NCI-H510A (cell line): ENCODE data around the gene ZC3H8.
"Not testable (repeated sequence)": the region's sequence is repeated elsewhere in the genome, so short reads cannot be mapped to it uniquely, and the experiment has no call there.

Source experiments
- DNase-seq: peaks from one replicate; lab custom pipeline; 2025; lab: John Stamatoyannopoulos, UW

Gene ZC3H8

DNA sequence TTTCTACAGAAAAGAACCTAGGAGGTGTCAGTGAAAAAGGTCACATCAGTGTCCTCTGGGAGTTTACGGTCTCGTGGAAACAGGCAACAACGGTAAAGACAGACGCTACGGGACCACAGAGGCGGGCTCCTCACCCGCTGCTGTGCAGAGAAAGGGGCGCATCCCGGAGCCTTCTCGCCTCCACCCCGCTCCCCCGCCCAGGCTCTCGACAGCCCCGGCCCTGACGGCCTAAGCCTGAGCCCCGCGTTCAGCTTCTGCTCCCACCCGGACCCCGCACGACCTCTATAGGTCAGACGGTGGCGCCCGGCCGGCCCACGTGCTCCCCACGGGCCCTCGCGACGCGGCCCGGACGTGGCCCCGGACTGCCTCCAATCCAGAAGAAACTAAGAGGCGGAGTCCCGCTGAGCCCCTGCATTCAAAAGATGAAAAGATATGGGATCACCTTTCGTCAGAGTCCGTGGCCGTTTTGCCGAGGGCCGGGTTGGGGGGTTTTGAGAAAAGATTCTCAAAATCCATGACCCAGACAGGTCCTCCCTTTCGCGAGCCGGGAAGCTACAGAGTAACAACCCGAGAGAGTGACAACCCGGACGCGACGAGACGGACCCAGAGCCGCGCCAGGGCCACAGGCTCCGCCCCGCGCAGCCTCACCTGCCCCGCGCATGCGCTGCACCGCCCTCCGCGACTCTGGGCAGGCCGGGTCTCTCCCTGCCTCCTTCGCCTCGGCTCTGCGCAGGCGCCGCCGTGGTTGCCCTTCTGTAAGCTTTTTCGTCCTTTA lies at the start of gene ZC3H8:
ZC3H8 (minus strand) TSS at position 577 of the 775 bp plus-strand sequence; CDS start at position 516, 61 bp downstream.
- DNase-seq = peak; percentile 77

DNA sequence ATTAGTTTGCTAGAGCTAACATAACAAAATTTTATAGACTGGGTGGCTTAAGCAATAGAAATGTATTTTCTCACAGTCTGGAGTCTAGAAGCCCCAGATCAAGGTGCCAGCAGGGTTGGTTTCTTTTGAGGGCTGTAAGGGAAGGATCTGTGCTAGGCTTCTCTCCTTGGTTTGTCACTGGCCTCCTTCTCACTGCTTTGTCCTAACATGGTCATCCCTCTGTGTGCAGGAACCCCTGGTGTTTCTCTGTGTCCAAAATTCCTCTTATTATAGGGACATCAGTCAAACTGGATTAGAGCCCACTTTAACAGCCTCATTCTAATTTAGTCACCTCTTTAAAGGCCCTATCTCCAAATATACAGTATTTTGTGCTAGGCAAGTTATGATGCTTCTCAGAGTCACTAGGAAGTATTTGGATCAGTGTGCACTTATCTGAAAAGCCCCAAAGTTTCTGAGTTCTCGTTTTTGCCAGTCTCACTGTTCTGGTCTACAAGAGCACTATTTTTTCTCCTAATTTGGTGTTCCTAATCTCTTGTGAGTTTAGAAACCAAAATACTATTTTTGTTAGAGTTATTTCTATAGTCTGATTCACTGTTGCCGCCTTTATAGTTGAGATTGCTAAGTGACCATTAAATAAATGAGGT lies 49.6 kb upstream of the ZC3H8 start:
- DNase-seq = no peak

DNA sequence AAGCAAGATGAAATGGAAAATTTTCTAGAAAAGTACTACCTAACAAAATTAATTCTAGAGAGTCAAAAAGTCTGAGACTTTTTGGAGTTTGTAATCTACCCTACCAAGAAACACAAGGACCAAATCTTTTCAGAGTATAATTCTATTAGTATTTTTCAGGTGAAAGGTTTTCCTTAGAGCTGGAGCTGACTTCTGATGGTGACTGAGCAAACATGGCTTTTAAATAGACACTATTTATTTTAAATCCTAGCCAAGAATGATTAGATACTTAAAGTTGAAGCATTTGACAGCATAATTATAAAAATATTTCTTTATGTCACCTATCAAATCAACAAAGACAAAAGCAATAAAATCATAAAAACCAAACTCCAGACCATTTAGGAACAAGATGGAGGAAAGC lies 47.1 kb upstream of the ZC3H8 start:
- DNase-seq = no peak

DNA sequence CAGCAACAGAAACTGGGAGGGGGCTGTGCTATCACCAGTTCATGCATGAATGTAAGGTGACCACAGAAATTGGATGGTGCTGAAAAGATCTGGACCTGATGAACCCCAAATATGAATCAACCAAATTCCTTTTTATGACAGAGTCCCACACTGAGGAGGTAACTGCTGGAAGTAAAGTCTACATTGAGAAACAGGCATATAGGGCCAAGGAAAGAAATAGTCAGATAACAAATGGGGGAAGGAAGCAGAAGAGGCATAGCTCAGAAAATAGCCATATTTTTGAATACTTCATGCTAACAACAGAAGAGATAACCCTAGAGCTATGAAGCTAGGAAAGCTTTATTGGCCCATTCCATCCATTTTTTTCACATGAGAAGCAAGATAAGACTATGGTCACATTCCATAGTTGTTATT lies 46.3 kb upstream of the ZC3H8 start:
- no peak for DNase-seq

DNA sequence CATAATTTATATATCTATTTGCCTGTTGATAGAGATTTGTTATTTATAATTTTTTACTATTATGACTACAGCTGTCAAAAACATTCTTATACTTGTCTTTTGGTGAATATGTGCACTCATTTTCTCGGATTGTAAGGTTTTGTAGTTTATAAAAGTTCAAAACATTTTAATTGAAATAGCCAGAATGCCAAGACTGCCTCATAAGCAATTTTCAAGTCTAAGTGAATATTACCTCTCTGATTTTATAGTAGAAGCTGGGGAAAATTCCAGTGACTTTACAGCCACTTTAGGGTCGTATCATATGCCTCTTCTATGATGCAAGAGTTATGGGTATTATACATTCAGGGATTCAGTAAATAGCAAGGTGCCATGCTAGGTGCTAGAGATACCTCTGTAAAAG lies 41.6 kb upstream of the ZC3H8 start:
- no peak for DNase-seq

DNA sequence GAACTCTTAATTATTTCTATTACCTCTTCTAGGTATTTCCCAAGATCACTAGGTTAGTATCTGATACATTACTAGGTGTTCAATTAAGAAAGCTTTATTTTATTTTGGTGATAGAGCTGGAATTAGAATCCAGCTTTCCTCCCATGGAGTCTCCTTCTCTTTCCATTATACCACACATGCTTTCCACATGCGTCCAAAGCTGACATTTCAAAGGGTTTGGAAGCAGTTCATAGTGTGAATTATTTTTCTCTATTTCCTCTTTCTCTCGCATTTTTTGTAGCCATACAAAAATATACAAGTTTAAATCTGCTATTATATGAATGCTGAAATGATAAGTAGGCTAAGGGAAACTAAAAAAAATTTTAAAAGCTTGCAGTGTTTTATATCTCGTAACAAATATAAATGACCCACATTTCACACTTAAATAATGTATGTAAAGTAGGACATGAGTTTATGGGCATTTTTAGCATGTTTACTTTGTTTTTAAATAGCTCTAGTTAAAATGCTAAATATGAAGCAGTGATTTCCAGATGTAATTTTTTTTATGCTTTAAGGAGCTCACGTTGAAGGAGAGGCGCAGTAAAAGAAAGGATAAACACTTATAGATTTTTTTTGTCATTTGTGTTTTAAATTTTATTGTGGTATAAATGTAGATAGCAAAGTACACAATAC lies 40.7 kb upstream of the ZC3H8 start:
- DNase-seq = no peak

DNA sequence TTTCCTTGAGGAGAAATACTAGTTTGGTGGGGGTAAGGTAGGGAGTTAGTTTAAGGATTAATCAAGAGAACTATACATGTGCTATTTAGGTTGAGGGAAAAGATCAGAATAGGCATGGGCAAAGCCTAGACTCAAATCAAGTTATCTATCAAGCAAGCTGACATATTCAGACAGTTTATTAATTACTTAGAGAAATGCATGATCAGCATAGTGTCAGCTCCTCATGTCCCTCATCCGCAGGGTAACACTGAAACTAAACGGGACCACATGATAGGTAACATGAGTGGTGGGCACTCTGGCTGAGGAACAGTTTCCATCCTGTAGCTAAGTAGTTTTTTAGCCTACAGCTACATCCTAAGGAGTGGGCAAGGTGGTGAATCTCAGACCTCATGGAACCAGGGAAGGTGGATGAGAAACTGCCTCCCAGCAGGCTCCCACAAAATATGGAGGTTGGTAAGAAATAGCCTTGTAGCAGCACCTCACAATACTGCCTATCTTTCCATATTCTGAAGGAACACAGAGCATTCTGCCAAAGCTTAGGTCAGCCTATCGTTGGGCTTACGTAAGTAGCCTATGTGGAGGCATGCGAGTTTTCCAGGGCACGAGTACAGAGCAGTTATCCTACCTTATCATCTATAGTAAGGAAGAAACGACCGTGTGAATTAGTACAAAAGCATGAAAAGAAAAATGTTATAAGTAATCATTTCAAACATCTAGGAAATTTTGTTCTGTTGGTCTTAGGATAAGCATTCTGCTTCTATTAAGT lies 39.0 kb upstream of the ZC3H8 start:
- no peak for DNase-seq

DNA sequence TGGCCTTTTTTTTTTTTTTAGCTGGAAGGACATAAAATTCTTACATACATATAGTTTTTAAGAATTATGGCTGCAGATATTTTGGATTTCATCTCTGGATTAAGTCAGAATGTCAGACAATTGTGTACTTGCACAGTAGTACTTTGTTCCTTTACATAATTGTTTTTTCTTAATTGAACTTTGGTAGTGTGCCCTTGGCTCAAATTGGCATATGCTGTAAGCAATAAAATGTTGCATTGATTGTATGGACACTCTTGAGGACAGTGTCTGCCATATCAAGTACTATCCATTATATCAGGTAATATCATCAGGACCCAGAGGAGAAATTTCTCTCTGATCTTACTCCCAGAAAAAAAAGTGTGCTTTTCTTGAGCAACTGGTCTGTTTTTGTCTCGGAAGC lies 35.8 kb upstream of the ZC3H8 start:
- DNase-seq = no peak

DNA sequence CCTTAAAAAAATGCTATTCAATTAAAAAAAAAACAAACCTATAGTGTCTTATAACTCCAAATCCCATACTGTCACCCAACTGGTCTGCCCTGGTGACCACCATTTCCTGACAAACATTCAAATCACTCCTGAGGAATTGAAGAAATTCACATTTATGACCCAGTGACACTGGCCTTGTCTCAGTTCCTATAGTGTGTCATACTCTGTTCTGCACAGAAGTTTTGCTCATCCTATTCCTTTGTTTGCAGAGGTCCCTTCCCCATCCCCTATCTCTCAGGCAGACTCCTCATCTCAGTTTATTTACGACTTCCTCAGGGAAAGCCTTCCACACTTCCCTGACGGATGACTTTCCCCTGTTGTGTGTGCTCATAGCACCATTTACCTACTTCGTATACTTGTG lies 35.2 kb upstream of the ZC3H8 start:
- DNase-seq = no peak

DNA sequence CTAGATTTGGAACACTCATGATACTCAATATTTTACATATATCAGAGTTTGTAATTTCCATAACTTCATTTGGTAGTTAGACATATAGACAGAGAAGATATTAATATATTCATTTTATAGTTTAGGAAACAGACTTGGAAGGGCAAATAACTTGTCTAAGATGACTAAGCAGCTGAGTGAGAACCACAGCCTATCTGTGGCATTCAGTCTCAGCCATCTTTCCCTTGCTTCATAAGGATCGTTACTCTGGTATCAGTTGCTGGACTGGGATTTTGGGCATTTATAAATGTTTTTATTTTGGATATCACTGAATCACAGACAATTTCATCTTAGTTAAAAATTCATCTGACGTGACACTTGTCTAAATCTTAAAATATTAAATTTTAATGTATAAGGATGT lies 28.7 kb upstream of the ZC3H8 start:
- not testable (repeated sequence) for DNase-seq

DNA sequence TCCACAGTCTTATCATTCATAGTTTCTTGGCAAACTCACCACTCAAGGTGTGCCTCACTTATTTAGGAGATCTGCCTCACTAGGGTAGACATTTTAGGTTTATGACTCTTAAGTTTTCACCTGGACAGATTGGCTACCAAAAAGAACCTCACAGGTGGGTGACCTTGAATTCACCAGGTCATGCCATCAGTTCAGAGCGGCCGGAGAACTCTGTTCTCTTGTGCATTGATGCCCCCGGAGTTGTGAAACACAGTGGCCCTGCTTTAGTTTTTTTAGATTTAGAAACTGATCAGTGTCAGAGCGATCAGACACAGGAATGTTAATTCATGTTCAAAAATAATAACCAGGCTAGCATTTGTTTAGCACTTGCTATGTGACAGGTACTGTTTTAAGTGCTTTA lies 27.2 kb upstream of the ZC3H8 start:
- DNase-seq = not testable (repeated sequence)

DNA sequence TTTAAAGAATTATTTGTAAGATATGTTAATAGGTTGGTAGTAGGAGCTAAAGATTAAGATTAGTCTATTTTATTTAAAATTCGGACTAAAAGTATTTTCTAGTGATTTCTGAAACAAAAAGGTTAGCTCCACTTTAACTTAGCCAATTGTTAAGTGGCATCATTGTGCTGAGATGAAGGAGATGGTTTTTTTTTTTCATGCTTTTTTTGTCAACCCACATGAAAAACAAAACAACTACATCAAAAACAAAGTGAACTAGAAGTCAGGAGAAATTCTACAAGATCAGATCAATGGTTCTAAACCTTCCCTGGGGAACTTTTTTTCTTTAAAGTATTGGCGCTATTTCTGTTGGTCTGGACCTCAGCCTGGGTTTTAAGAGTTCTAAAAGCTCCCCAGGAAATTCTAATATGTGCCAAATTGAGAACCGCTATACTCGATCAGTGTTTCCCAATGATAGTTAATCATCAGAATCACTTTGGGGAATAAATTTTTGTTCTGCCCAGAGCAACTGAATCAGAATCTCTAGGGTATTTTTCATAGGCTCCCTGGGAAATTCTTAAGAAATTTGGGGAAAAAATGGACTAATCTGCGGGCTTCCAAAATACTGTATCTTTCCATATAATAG lies 22.9 kb upstream of the ZC3H8 start:
- DNase-seq = no peak

DNA sequence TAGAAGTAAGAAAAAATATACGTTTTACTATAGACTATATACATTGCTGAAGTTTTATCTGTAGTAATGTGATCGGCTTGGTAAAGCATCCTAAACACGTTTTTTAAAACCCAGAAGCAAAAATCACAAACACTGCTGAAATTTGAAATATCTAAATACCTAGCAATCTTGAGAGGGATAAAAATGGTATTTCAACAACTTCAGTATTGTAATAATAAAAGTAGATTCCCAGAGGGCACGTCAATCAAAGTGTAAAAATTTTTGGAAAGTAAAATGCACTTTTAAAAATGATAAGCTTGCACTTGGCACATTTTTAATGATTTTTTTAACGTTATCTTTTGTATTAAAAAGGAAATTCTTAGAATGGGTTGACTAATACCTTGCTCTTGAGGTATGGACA lies 22.1 kb upstream of the ZC3H8 start:
- no peak for DNase-seq

DNA sequence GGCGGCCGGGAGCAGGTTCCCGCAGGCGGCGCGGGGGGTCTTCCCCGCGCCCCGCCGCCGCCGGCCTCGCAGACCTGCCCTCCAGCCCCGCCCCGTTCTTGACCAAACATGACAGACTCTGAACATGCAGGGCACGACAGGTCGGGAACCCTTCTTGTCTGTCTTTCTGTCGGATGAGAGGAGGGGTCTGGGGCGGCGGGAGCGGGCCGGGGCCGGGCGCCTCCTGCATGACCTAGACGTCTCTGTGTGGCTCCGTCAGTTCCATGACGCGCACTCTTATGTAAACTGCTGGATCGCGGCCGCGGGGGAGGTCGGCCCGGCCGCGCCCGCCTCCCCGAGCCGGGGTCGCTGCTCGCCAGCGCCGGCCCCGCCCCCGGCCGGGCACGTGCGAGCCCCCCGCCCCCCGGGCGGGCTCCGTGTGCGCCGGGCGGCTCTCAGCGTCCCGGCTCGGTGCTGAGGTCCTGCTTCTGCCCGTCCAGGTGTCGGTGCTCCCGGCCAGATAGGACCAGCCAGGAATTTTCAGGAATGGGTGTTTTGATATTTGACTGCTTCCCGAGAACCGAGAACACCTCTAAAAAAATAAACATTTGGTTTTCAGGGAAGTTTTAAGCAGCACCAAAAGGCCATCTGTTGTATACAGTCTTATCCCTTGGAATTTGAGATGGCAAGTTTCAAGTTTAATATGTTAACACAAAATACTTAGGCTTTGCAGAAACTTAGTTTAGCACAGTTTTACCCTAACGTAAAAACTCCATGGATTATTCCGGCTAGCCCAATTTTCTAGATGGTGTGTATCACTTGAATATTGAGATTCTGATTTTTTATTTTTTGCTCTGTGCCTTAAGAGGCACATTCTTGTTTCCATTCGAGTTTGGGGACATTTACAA lies 21.3 kb upstream of the ZC3H8 start:
- DNase-seq = peak; percentile 82

DNA sequence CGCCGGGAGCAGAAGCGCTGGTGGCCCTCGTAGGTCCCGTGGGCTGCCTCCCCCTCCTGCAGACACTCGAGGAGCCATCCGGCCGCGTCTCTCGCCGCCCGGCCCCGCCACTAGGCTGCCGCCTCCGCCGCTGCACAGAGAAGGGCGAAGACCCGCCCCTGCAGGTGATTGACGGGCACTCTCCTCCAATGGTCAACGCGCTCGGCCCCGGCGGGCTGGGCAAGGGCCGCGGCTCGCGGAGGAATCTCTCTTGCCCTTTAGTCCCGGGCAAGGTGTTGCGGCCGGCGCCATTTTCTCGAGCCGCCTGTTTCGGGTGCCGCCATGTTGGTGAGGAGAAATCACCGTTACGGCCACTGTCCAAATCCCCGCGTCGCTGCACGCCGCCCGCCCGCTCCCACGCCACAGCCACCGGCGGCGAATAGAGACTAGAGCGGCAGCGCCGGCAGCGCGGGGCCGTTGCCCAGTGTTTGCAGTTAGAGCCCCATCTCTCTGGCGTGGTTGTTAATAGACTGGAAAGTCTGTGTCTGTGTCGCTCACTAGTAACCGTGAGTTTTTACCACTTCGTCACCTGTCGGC lies 20.6 kb upstream of the ZC3H8 start, which contains the start of gene ZC3H6:
ZC3H6 (plus strand) TSS at position 287 of the 576 bp plus-strand sequence. CDS start 398 bp downstream, outside the sequence.
- DNase-seq = peak; percentile 95

DNA sequence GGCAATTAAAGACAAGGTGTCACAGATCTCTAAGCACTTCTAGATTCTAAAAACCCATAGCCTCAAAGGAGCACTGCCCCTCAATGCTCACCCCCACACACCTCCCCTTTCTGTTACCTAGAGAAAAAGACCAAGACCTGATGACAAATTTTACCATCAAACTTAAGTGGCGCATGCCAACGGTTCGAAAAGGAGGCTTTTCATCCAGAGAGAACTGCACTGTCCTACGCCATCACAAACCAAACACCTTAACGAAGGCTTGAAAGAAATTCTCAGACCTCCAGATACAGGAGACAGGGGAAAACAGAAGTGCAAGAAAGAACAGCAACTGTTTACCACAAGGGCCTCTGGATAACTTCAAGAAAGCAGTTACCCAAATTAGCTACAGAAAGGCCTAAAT lies 18.5 kb upstream of the ZC3H8 start:
- DNase-seq = no peak

DNA sequence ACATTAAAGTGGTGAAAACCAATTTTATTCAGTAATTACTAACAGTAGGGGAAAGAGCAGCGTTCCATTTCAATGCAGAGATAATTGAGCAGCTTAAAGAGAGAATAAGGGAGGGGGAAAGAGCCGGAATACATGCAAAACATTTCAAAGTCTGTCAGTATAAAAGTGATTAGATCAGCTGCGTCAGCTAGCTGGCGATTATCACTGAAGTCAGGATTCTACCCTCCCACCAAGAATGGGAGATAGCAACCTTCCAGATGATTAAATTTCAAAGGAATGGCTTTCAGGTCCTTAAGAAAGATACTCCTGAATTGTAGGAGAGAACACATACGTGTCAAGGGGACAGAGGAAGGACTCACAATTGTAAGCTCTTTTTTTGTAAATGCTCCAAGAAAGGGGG lies 17.8 kb upstream of the ZC3H8 start:
- DNase-seq = no peak

DNA sequence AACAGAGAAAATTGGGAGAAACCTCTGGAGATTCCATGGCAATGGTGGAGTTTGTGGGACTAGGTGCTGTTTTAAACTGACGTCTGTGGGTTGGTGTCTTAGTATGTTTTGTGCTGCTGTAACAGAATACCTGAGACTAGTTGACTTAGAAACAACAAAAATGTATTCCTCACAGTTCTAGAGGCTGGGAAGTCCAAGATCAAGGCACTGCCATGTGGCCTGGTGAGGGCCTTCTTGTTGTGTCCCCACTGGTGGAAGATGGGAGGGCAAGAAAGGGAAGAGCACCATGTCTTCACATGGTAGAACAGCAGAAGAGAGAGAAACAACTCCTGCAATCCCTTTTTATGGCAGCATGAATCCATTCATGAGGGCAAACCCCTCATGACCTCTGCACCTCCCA lies 13.7 kb upstream of the ZC3H8 start:
- no peak for DNase-seq

DNA sequence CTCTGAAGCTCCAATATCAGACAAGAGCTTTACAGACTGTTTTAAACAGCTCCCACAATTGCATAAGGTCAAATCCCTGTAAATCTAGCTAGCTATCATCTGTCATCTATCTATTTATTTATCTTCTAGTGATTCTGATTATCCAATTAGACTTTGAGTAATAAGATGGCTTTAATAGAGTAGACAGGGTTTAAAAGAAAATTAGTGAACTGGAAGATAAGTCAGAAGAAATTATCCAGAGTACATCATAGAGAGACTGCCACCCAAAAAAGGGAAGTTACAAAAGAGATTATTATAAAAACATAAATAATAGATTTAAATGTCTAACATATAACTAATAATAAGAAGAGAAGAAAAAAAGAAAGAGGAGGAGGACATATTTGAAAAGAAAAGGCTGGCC lies 8.0 kb upstream of the ZC3H8 start:
- no peak for DNase-seq

DNA sequence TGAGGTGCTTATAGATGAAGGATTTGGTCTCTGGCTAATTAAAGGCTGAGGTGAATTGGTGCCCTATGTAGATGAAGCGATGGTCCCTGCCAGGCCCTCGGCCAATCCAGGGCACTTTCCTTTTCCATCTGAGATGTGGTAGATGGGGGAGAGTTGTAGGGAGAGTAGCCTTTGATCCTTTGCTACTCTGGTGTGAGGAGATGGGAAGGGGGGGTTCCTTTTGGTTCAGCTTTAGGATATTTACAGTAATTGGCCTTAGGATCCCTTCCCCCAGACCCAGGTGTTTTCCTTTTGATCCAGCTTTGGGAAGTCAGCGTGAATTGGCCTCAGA lies 5.4 kb upstream of the ZC3H8 start:
- no peak for DNase-seq
